Measurements from ENCODE around the gene MAD1L1.

The MAD1L1 gene

DNA sequence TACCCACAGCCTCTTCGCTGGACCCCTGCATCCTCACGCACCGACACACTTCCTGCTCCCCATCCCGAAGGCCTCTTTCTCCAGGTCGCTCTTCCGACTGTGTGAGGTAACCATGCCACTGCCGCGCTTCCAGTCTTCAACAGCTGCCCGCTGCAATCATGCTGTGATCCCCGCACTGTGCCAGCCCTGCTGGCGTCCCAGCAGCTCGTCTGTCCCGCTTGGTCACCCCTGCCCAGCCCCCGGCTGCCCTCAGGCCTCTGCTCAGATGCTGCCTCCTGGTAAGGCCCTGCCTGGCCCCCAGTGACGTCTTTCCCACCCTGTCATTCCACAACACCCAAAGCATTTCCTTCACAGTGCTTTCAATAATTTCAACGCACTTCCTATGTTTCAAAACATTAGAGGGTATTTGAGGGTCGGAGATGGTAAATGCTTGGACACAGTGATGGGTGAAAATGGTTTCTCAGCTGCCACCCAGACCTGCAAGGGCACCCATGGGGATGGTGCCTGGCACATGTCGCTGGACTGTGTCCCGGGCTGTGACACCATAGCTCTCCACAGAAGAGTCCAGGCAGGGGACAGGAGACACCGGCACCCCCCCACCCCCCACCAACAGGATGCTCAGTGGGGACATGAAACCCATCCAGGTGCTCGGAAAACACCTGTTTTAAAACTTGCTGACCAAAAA lies 125.2 kb downstream of the MAD1L1 start:
- ATAC-seq: no peak
- TF ChIP-seq, protein P1, sequence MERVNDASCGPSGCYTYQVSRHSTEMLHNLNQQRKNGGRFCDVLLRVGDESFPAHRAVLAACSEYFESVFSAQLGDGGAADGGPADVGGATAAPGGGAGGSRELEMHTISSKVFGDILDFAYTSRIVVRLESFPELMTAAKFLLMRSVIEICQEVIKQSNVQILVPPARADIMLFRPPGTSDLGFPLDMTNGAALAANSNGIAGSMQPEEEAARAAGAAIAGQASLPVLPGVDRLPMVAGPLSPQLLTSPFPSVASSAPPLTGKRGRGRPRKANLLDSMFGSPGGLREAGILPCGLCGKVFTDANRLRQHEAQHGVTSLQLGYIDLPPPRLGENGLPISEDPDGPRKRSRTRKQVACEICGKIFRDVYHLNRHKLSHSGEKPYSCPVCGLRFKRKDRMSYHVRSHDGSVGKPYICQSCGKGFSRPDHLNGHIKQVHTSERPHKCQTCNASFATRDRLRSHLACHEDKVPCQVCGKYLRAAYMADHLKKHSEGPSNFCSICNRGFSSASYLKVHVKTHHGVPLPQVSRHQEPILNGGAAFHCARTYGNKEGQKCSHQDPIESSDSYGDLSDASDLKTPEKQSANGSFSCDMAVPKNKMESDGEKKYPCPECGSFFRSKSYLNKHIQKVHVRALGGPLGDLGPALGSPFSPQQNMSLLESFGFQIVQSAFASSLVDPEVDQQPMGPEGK (CRISPR knock-in tag; IDR thresholded peaks at IDR 0.05; ENCODE audit: borderline replicate concordance): no peak
- TF ChIP-seq ZNF70 (CRISPR knock-in tag; IDR thresholded peaks at IDR 0.05) (no peak), ZNF565 (CRISPR knock-in tag; conservative IDR thresholded peaks at IDR 0.05; ENCODE audit: low read depth) (no peak), ZC3H10 (CRISPR knock-in tag; IDR thresholded peaks at IDR 0.05) (no peak), RARB (CRISPR knock-in tag; IDR thresholded peaks at IDR 0.05) (no peak), TOX (CRISPR knock-in tag; IDR thresholded peaks at IDR 0.05; ENCODE audit: borderline replicate concordance) (no peak), ZNF8 (CRISPR knock-in tag; IDR thresholded peaks at IDR 0.05) (no peak), OSR1 (CRISPR knock-in tag; IDR thresholded peaks at IDR 0.05) (no peak), GLIS3 (CRISPR knock-in tag; IDR thresholded peaks at IDR 0.05) (no peak), BACH2 (CRISPR knock-in tag; IDR thresholded peaks at IDR 0.05; ENCODE audit: borderline replicate concordance) (no peak)
- TF ChIP-seq, protein P2, sequence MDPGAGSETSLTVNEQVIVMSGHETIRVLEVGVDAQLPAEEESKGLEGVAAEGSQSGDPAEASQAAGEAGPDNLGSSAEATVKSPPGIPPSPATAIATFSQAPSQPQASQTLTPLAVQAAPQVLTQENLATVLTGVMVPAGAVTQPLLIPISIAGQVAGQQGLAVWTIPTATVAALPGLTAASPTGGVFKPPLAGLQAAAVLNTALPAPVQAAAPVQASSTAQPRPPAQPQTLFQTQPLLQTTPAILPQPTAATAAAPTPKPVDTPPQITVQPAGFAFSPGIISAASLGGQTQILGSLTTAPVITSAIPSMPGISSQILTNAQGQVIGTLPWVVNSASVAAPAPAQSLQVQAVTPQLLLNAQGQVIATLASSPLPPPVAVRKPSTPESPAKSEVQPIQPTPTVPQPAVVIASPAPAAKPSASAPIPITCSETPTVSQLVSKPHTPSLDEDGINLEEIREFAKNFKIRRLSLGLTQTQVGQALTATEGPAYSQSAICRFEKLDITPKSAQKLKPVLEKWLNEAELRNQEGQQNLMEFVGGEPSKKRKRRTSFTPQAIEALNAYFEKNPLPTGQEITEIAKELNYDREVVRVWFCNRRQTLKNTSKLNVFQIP (CRISPR knock-in tag; IDR thresholded peaks at IDR 0.05; ENCODE audit: borderline replicate concordance, low read depth): no peak
- TF ChIP-seq, protein P3, sequence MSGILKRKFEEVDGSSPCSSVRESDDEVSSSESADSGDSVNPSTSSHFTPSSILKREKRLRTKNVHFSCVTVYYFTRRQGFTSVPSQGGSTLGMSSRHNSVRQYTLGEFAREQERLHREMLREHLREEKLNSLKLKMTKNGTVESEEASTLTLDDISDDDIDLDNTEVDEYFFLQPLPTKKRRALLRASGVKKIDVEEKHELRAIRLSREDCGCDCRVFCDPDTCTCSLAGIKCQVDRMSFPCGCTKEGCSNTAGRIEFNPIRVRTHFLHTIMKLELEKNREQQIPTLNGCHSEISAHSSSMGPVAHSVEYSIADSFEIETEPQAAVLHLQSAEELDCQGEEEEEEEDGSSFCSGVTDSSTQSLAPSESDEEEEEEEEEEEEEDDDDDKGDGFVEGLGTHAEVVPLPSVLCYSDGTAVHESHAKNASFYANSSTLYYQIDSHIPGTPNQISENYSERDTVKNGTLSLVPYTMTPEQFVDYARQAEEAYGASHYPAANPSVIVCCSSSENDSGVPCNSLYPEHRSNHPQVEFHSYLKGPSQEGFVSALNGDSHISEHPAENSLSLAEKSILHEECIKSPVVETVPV (CRISPR knock-in tag; IDR thresholded peaks at IDR 0.05): no peak

DNA sequence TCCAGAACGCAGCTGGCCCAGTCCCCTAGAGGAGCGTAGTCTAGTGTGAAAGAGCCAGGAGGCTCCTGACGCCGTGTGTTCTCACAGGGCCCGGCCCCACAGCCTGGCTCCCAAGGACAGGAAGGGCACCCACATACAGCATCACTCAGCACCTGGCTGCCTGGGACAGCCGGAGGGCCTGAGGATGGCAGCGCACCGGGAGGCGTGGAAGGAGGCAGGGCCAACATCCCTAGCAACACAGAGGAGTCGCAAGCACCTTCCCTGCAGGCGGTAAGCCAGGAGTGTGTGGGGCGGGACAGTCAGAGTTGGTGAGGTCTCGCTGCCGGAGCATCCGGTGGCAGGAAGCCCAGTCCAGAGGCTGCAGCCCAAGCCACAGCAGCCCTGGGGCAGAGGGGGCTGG lies 125.8 kb downstream of the MAD1L1 start:
- peak; percentile 41 for ATAC-seq
- TF ChIP-seq, protein P2 (CRISPR knock-in tag; IDR thresholded peaks at IDR 0.05; ENCODE audit: borderline replicate concordance, low read depth): no peak
- TF ChIP-seq ARNTL (CRISPR knock-in tag; IDR thresholded peaks at IDR 0.05; ENCODE audit: borderline replicate concordance, low read depth) (no peak), BACH2 (CRISPR knock-in tag; IDR thresholded peaks at IDR 0.05; ENCODE audit: borderline replicate concordance) (no peak), ZNF70 (CRISPR knock-in tag; IDR thresholded peaks at IDR 0.05) (no peak), PPARA (CRISPR knock-in tag; IDR thresholded peaks at IDR 0.05; ENCODE audit: borderline replicate concordance) (no peak), RARB (CRISPR knock-in tag; IDR thresholded peaks at IDR 0.05) (no peak), ZFP30 (CRISPR knock-in tag; IDR thresholded peaks at IDR 0.05) (no peak), CSDC2 (CRISPR knock-in tag; IDR thresholded peaks at IDR 0.05) (no peak), TOX (CRISPR knock-in tag; IDR thresholded peaks at IDR 0.05; ENCODE audit: borderline replicate concordance) (no peak), ESRRG (CRISPR knock-in tag; IDR thresholded peaks at IDR 0.05) (no peak), SNAI2 (CRISPR knock-in tag; IDR thresholded peaks at IDR 0.05) (no peak), ZNF565 (CRISPR knock-in tag; conservative IDR thresholded peaks at IDR 0.05; ENCODE audit: low read depth) (no peak), ISL1 (CRISPR knock-in tag; IDR thresholded peaks at IDR 0.05) (no peak), ZFP3 (CRISPR knock-in tag; IDR thresholded peaks at IDR 0.05) (no peak)
- TF ChIP-seq, protein P4, sequence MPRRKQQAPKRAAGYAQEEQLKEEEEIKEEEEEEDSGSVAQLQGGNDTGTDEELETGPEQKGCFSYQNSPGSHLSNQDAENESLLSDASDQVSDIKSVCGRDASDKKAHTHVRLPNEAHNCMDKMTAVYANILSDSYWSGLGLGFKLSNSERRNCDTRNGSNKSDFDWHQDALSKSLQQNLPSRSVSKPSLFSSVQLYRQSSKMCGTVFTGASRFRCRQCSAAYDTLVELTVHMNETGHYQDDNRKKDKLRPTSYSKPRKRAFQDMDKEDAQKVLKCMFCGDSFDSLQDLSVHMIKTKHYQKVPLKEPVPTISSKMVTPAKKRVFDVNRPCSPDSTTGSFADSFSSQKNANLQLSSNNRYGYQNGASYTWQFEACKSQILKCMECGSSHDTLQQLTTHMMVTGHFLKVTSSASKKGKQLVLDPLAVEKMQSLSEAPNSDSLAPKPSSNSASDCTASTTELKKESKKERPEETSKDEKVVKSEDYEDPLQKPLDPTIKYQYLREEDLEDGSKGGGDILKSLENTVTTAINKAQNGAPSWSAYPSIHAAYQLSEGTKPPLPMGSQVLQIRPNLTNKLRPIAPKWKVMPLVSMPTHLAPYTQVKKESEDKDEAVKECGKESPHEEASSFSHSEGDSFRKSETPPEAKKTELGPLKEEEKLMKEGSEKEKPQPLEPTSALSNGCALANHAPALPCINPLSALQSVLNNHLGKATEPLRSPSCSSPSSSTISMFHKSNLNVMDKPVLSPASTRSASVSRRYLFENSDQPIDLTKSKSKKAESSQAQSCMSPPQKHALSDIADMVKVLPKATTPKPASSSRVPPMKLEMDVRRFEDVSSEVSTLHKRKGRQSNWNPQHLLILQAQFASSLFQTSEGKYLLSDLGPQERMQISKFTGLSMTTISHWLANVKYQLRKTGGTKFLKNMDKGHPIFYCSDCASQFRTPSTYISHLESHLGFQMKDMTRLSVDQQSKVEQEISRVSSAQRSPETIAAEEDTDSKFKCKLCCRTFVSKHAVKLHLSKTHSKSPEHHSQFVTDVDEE (CRISPR knock-in tag; IDR thresholded peaks at IDR 0.05): no peak
- TF ChIP-seq, protein P5, sequence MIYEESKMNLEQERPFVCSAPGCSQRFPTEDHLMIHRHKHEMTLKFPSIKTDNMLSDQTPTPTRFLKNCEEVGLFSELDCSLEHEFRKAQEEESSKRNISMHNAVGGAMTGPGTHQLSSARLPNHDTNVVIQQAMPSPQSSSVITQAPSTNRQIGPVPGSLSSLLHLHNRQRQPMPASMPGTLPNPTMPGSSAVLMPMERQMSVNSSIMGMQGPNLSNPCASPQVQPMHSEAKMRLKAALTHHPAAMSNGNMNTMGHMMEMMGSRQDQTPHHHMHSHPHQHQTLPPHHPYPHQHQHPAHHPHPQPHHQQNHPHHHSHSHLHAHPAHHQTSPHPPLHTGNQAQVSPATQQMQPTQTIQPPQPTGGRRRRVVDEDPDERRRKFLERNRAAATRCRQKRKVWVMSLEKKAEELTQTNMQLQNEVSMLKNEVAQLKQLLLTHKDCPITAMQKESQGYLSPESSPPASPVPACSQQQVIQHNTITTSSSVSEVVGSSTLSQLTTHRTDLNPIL (CRISPR knock-in tag; IDR thresholded peaks at IDR 0.05; ENCODE audit: low read depth): no peak

Measured in SK-N-SH treated with all-trans-retinoic acid at 6 μM for 48 hours (cell line).